ENCODE results near the gene GPN2.

Gene GPN2

DNA sequence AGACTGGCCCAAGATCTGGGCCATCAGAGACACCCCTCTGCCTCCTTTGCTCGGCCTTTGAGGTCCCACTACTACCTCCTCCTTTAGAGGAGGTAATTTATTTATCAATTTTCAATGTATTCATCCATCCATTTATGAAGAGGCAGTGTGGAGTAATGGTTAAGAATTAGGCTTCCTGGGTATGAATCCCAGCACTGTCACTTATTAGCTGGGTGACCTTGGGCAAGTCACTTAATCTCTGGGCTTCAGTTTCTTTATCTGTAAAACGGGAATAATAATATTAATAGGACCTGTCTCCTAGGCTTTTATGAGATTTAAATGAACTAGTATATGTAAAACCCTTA lies 22.0 kb upstream of the GPN2 start:
- no peak for DNase-seq (ENCODE audit: low spot score)
- H3K4me1 Mint-ChIP-seq (ENCODE audit: low read depth), result no peaks in the 10 kb centered on the region
- H3K36me3 Mint-ChIP-seq (ENCODE audit: low read depth), result no peaks in the 10 kb centered on the region
- no peak overlapping the region for H3K4me3 Mint-ChIP-seq
- H3K9me3 Mint-ChIP-seq, result no peaks in the 10 kb centered on the region
- peaks cover 2% of the 10 kb centered on the region for H3K27me3 Mint-ChIP-seq (ENCODE audit: low read depth)
- H3K27ac Mint-ChIP-seq, result no peak overlapping the region

GRCh38 chr1:26911399-26912146 lies 21.5 kb upstream of the GPN2 start:
- no peak for DNase-seq (ENCODE audit: low spot score)
- Mint-ChIP-seq H3K36me3 (ENCODE audit: low read depth) (no peaks in the 10 kb centered on the region), H3K4me3 (no peak overlapping the region), H3K27me3 (ENCODE audit: low read depth) (peaks cover 2% of the 10 kb centered on the region), H3K9me3 (no peaks in the 10 kb centered on the region), H3K4me1 (ENCODE audit: low read depth) (no peaks in the 10 kb centered on the region), H3K27ac (no peak overlapping the region)

GRCh38 chr1:26910343-26911160 lies 20.5 kb upstream of the GPN2 start:
- Mint-ChIP-seq H3K4me1 (ENCODE audit: low read depth) (no peaks in the 10 kb centered on the region), H3K4me3 (no peak overlapping the region), H3K27me3 (ENCODE audit: low read depth) (peaks cover 2% of the 10 kb centered on the region), H3K36me3 (ENCODE audit: low read depth) (no peaks in the 10 kb centered on the region), H3K9me3 (no peaks in the 10 kb centered on the region), H3K27ac (no peak overlapping the region)
- DNase-seq (ENCODE audit: low spot score), result no peak

GRCh38 chr1:26909951-26910342 lies 19.9 kb upstream of the GPN2 start:
- Mint-ChIP-seq H3K4me3 (no peak overlapping the region), H3K4me1 (ENCODE audit: low read depth) (no peaks in the 10 kb centered on the region), H3K9me3 (no peaks in the 10 kb centered on the region), H3K27me3 (ENCODE audit: low read depth) (peaks cover 2% of the 10 kb centered on the region), H3K27ac (no peak overlapping the region), H3K36me3 (ENCODE audit: low read depth) (no peaks in the 10 kb centered on the region)
- no peak for DNase-seq (ENCODE audit: low spot score)

DNA sequence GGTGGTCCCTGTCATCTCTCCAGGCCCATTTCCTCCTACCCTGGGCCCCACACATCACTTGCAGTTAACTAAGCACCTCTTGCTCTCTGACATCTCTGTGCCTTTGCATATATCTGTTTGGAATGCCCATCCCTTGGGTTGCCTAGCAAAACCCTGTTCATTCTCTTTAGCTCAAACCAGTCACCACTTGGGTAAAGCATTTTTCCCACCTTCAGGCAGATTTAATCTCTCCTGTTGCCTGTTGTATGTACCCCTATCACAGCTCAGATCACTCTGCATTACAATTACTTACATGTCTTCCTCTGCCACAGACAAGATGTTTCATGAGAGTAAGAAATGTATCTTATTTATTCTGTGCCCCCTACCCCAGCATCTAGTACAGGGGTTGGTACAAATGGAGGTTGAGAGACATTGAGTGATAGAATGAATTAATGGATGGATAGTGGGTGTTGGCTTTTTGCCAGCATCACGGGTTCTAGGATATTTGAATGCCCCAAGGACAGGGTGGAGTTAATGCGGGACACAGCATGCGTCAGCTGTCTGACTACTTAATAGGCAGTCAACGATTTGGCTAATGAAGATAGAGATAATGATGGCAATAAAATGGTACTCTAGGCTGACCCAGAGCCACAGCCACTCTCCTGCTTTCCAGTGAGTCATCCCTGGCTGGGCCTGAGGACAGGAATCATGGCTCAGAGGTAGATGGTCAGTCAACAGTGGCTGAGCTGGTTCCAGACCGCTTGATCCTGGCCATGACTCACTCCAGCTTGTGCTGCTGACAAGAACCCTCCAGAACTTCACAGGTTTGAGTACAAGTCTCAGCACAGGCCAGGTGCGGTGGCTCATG lies 17.2 kb upstream of the GPN2 start:
- Mint-ChIP-seq H3K4me3 (no peak overlapping the region), H3K27me3 (ENCODE audit: low read depth) (peaks cover 4% of the 10 kb centered on the region), H3K9me3 (no peaks in the 10 kb centered on the region), H3K36me3 (ENCODE audit: low read depth) (no peaks in the 10 kb centered on the region), H3K27ac (no peak overlapping the region), H3K4me1 (ENCODE audit: low read depth) (no peaks in the 10 kb centered on the region)
- no peak for DNase-seq (ENCODE audit: low spot score)

DNA sequence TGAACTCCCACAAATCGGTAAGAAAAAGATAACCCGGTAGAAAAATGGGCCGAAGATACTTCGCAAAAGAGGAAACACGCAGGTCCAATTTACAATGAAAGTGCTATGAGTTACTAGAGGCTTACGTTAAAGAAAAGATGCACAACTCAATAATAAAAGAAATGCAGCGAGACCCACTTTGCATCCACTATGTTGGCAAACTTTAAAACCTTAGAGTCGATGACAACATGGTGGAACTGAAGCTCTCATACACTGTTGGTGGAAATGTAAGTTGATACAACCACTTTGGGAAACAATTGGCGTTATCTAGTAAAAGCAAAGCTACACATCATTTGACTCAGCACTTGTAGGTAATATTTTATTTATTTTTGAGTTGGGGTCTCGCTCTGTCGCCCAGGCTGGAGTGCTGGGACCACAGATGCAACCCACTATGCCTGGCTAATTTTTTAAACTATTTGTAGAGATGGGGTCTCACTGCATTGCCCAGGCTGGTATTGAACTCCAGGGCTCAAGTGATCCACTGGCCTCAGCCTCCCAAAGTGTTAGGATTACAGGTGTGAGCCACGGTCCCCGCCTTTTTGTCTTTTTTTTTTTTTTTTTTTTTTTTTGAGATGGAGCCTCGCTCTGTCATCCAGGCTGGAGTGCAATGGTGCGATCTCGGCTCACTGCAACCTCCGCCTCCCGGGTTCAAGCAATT lies 10.9 kb upstream of the GPN2 start:
- Mint-ChIP-seq H3K27ac (peak overlapping the region; percentile 99), H3K27me3 (ENCODE audit: low read depth) (peaks cover 3% of the 10 kb centered on the region), H3K36me3 (ENCODE audit: low read depth) (peaks cover 9% of the 10 kb centered on the region), H3K4me3 (peak overlapping the region; percentile 92), H3K9me3 (no peaks in the 10 kb centered on the region), H3K4me1 (ENCODE audit: low read depth) (peaks cover 17% of the 10 kb centered on the region)
- DNase-seq (ENCODE audit: low spot score), result no peak

DNA sequence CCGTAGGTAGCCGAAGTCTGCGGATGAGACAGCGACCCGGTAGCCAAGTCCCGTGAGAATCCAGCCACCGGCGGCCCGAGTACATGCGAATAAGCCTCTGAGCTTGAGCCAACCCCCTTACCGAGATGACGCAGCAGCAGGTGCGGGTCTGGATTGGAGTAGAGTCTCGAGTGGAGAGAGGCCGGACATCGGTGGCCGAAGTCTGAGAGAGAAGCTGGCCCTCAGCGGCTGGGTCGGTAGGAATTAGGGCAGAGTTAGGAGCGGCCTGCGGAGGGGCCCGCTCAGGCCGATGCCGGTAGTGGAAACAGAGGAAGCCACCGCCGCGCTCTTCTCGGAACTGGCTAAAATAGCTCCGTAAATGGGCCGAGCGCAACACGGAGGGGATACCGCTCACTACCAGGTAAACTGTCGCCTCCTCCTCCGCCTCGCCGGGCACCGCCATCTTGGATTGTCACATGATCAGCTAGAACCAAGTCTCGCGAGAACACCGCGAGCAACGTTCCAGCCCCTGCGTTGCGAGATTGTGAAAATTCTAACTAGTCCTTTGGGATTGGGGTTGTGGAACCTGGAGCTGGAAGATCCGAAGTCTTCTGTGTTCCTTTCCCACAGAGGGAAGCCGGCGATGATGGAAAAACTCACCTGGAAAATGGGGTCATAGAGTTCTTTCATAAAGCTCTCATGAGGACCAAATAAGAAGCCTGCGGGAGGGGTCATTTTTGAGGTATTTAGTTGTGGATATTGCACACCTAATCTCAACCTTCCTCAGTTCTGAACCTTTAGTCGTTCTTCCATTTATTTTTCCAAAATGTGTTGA lies 10.1 kb upstream of the GPN2 start, which contains the start of gene GPATCH3:
TSS of gene GPATCH3 (minus strand) at position 467 of the 814 bp plus-strand sequence. CDS start at position 442, 25 bp downstream.
- Mint-ChIP-seq H3K27ac (peak within 1 kb of the TSS; percentile 99), H3K4me1 (ENCODE audit: low read depth) (peaks cover 17% of the 10 kb centered on the region), H3K27me3 (ENCODE audit: low read depth) (peaks cover 3% of the 10 kb centered on the region), H3K9me3 (no peaks in the 10 kb centered on the region), H3K36me3 (ENCODE audit: low read depth) (peaks cover 10% of the 10 kb centered on the region), H3K4me3 (peak within 1 kb of the TSS; percentile 92)
- peak; percentile 80 for DNase-seq (ENCODE audit: low spot score)

GRCh38 chr1:26897351-26897750 lies 7.3 kb upstream of the GPN2 start:
- Mint-ChIP-seq H3K9me3 (no peaks in the 10 kb centered on the region), H3K4me1 (ENCODE audit: low read depth) (peaks cover 17% of the 10 kb centered on the region), H3K4me3 (no peak overlapping the region), H3K27ac (no peak overlapping the region), H3K27me3 (ENCODE audit: low read depth) (peaks cover 1% of the 10 kb centered on the region), H3K36me3 (ENCODE audit: low read depth) (peaks cover 34% of the 10 kb centered on the region)
- DNase-seq (ENCODE audit: low spot score), result no peak

- Mint-ChIP-seq H3K4me3 (no peak overlapping the region), H3K36me3 (ENCODE audit: low read depth) (peaks cover 49% of the 10 kb centered on the region), H3K9me3 (no peaks in the 10 kb centered on the region), H3K4me1 (ENCODE audit: low read depth) (peaks cover 13% of the 10 kb centered on the region), H3K27me3 (ENCODE audit: low read depth) (no peaks in the 10 kb centered on the region), H3K27ac (no peak overlapping the region)
- no peak for DNase-seq (ENCODE audit: low spot score)
Measured at GRCh38 chr1:26894263-26894662, 4.2 kb upstream of the GPN2 start.

DNA sequence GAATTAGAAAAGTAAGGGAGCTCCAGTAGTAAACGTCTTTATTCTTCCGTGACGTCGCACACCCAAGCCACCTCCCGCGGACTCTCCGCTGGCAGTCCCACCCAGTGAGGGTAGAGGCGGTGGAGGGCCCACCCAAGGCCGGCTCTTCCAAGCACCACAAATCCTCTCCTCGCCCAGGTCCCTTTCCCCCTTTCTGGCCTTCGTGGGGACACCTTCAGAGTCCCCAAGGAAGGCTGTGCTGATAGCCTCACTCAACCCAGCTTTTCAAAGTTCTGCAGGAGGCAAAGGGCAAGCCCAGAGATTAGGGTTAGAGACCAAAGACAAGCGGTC lies 349 bp upstream of the GPN2 start:
- Mint-ChIP-seq H3K4me1 (ENCODE audit: low read depth) (peaks cover 23% of the 10 kb centered on the region), H3K27me3 (ENCODE audit: low read depth) (no peaks in the 10 kb centered on the region), H3K36me3 (ENCODE audit: low read depth) (peaks cover 63% of the 10 kb centered on the region), H3K4me3 (peak overlapping the region; percentile 97), H3K9me3 (no peaks in the 10 kb centered on the region), H3K27ac (peak overlapping the region; percentile 98)
- no peak for DNase-seq (ENCODE audit: low spot score)

- no peaks in the 10 kb centered on the region for H3K9me3 Mint-ChIP-seq
- H3K27me3 Mint-ChIP-seq (ENCODE audit: low read depth), result no peaks in the 10 kb centered on the region
- peaks cover 63% of the 10 kb centered on the region for H3K36me3 Mint-ChIP-seq (ENCODE audit: low read depth)
- DNase-seq (ENCODE audit: low spot score), result no peak
- peaks cover 23% of the 10 kb centered on the region for H3K4me1 Mint-ChIP-seq (ENCODE audit: low read depth)
- peak overlapping the region; percentile 97 for H3K4me3 Mint-ChIP-seq
- H3K27ac Mint-ChIP-seq, result peak overlapping the region; percentile 98
Measured at GRCh38 chr1:26888231-26888630, 1.9 kb downstream of the GPN2 start.

DNA sequence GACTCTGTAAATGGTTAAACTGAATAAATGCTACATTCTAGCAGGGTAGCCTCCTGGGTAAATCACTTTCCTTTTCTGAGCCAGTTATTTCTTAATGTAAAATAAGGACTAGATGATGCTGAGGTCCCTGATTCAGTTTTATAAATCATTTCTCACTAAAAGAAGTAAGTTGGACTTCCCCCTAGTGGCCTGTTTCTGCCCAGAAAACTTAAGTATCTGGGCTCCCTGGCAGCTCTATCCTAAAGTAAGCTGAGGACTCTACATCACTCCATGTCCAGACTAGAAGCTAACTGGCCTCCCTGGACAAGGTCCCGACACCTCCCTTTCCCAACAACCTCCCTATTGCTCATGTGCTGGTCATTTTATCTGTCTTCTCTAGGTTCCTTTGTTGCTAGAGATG lies 3.0 kb downstream of the GPN2 start:
- H3K36me3 Mint-ChIP-seq (ENCODE audit: low read depth), result peaks cover 62% of the 10 kb centered on the region
- no peak for DNase-seq (ENCODE audit: low spot score)
- H3K4me1 Mint-ChIP-seq (ENCODE audit: low read depth), result peaks cover 23% of the 10 kb centered on the region
- H3K27me3 Mint-ChIP-seq (ENCODE audit: low read depth), result no peaks in the 10 kb centered on the region
- H3K9me3 Mint-ChIP-seq, result no peaks in the 10 kb centered on the region
- H3K4me3 Mint-ChIP-seq, result peak overlapping the region; percentile 21
- H3K27ac Mint-ChIP-seq, result peak overlapping the region; percentile 7
